MCF 10A (cell line): ENCODE data around the gene PTPRC. TPM values are rescaled to one million over a fixed set of nuclear protein-coding genes. Genes with fewer than 3 reads are reported as not detected.

Source experiments
- BruUV-seq: library from RNA; stranded (reverse); fragments of 400-500 nt; replicated peaks from 2 replicates; lab custom pipeline; 2021; lab: Mats Ljungman, UMichigan
- CTCF ChIA-PET: fragments of 300-600 bp; sonication (Branson Sonifier 250); formaldehyde crosslinking; extraction: SDS; loops from one replicate; lab custom pipeline; 2021; ENCODE audit warnings: antibody characterized with exemption, inconsistent platforms; lab: Yijun Ruan, JAX
- POLR2A ChIA-PET: fragments of 300-600, 350-650 bp; sonication (Branson Sonifier 250); formaldehyde crosslinking; extraction: SDS; loops from one replicate; lab custom pipeline; 2020; ENCODE audit warnings: antibody characterized with exemption, inconsistent platforms; lab: Yijun Ruan, JAX
- DNase-seq: peaks from one replicate; pipeline ENCODE4 v3.0.0-alpha.2; 2018; ENCODE audit not compliant: unreplicated experiment
- H3K27ac Mint-ChIP-seq: one replicate; pipeline ENCODE4 v1.8.0; 2022; ENCODE audit warnings: mild to moderate bottlenecking, low read depth, mixed read lengths; ENCODE audit not compliant: unreplicated experiment
- H3K27me3 Mint-ChIP-seq: one replicate; pipeline ENCODE4 v1.8.0; 2022; ENCODE audit warnings: mixed read lengths; ENCODE audit not compliant: insufficient read depth, unreplicated experiment
- H3K36me3 Mint-ChIP-seq: one replicate; pipeline ENCODE4 v1.8.0; 2022; ENCODE audit warnings: mild to moderate bottlenecking, moderate library complexity, mixed read lengths; ENCODE audit not compliant: insufficient read depth, unreplicated experiment
- H3K4me1 Mint-ChIP-seq: one replicate; pipeline ENCODE4 v1.8.0; 2022; ENCODE audit warnings: mixed read lengths; ENCODE audit not compliant: insufficient read depth, unreplicated experiment
- H3K4me3 Mint-ChIP-seq: one replicate; pipeline ENCODE4 v1.8.0; 2022; ENCODE audit warnings: mild to moderate bottlenecking, moderate library complexity, mixed read lengths; ENCODE audit not compliant: unreplicated experiment
- H3K9me3 Mint-ChIP-seq: one replicate; pipeline ENCODE4 v1.8.0; 2022; ENCODE audit warnings: mixed read lengths; ENCODE audit not compliant: unreplicated experiment
- CTCF ChIP-seq: fragments of 200-600 bp; IDR thresholded peaks from one replicate; pipeline ENCODE4 v1.8.0; 2022; ENCODE audit warnings: antibody characterized with exemption, mild to moderate bottlenecking; ENCODE audit not compliant: unreplicated experiment
- intact Hi-C: fragments of 100-400 bp; cut with micrococcal nuclease; formaldehyde crosslinking; loops from 2 replicates; pipeline ENCODE4 v1.14.1; 2022
- total RNA-seq: library from RNA; stranded (reverse); gene quantifications from 2 replicates; pipeline ENCODE4 v1.2.3, GENCODE V29; 2022

PTPRC gene
- total RNA-seq, 1 experiment from 2014 or later = not detected

- Mint-ChIP-seq H3K9me3 (peaks cover 7% of the 10 kb centered on the region), H3K27me3 (no peaks in the 10 kb centered on the region), H3K36me3 (no peaks in the 10 kb centered on the region), H3K4me1 (peaks cover 10% of the 10 kb centered on the region), H3K4me3 (no peak overlapping the region), H3K27ac (no peak overlapping the region)
- DNase-seq = no peak
- POLR2A ChIA-PET = interaction anchor here (0.6 to 1.4 kb wide), 3 partner anchors 9 to 136 kb away, joined by 3 to 5 read pairs (median 4); no protein-coding TSS in a partner anchor
- intact Hi-C loops = no loop called here
- TF ChIP-seq CTCF = no peak
- no TSS peak for BruUV-seq
- CTCF ChIA-PET = interaction anchor here (0.6 kb wide), 1 partner anchor 927 kb away, joined by 3 read pairs; no protein-coding TSS in a partner anchor
Observed at GRCh38 chr1:198622001-198622400, 16.8 kb upstream of the PTPRC start.

DNA sequence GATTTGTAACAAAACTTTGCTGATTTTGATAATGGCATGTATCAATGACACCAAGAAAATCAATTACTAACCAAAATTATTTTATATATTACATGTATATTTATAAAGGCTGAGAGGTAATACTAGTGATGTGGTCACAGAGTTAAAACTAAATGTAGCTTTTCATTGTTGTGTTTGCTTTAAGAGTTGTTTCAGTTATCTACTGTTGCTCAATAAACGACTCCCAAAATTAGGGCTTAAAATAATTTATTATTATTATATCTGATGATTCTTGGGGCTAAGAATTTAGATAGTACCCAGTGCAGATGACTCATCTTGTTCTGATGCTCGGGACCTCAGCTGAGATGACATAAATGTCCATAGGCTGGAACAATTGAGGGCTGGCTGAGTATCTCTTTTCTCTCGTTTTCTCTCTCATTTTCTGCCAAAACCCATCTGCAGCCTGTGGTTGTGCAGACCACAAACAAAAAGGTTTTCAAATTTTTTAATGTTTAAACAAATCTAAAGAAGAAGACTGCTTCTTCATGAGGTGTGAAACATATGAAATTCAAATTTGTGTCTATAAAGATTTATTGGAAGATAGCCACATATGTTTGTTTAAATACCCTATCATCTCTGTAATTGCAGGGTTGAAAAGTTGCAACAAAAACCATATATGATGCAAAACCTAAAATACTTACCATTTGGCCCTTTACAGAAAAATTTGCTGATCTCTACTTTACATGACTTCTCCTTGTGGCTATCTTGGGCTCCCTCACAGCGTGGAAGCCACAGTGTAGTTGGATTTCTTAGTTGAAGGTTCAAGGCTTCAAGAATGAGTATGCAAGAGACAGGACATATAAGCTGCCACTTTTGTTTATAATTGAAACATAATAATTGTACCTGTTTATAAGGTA, 14.8 kb upstream of the PTPRC start:
- H3K9me3 Mint-ChIP-seq = peaks cover 7% of the 10 kb centered on the region
- no peak overlapping the region for H3K4me3 Mint-ChIP-seq
- peak; percentile 9 for DNase-seq
- H3K27ac Mint-ChIP-seq = no peak overlapping the region
- no peak for TF ChIP-seq CTCF
- intact Hi-C loops = no loop called here
- peaks cover 10% of the 10 kb centered on the region for H3K4me1 Mint-ChIP-seq
- BruUV-seq = no TSS peak
- no peaks in the 10 kb centered on the region for H3K27me3 Mint-ChIP-seq
- POLR2A ChIA-PET = interaction anchor here (0.7 to 1.0 kb wide), 3 partner anchors 13 to 1971 kb away, joined by 3 to 4 read pairs (median 3); no protein-coding TSS in a partner anchor
- CTCF ChIA-PET = interaction anchor here (1.2 kb wide), 1 partner anchor 11 kb away, joined by 3 read pairs; no protein-coding TSS in a partner anchor
- no peaks in the 10 kb centered on the region for H3K36me3 Mint-ChIP-seq

DNA sequence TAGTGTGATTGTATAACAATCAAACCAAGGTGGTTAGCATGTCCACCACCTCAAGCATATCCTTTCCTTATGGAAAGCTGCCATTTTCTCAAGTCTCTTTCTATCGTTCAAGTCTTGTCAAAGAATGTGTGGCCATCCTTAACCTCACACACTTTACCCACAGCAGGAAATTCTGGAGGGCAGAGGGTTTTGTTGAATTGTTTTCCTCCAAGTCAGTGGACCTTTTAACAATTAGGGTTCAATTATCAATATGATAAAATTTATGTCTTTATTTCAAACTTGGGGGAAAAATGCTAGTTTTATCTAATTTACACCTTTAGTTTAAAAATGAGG, 14.2 kb upstream of the PTPRC start:
- DNase-seq = no peak
- H3K4me3 Mint-ChIP-seq = no peak overlapping the region
- H3K27ac Mint-ChIP-seq = no peak overlapping the region
- BruUV-seq = no TSS peak
- H3K36me3 Mint-ChIP-seq = no peaks in the 10 kb centered on the region
- no peaks in the 10 kb centered on the region for H3K27me3 Mint-ChIP-seq
- ChIA-PET POLR2A (interaction anchor here (0.7 kb wide), 1 partner anchor 1970 kb away, joined by 3 read pairs; no protein-coding TSS in a partner anchor), CTCF (interaction anchor here (0.6 kb wide), 2 partner anchors 12 to 127 kb away, joined by 3 read pairs; no protein-coding TSS in a partner anchor)
- H3K4me1 Mint-ChIP-seq = peaks cover 10% of the 10 kb centered on the region
- peaks cover 7% of the 10 kb centered on the region for H3K9me3 Mint-ChIP-seq
- intact Hi-C loops = no loop called here
- no peak for TF ChIP-seq CTCF

GRCh38 chr1:198627436-198628066, 11.3 kb upstream of the PTPRC start:
- BruUV-seq = no TSS peak
- peaks cover 10% of the 10 kb centered on the region for H3K4me1 Mint-ChIP-seq

More at GRCh38 chr1:198627436-198628066, 11.3 kb upstream of the PTPRC start:
- DNase-seq = no peak
- no peak overlapping the region for H3K27ac Mint-ChIP-seq
- H3K4me3 Mint-ChIP-seq = no peak overlapping the region
- ChIA-PET CTCF (no interaction called here), POLR2A (no interaction called here)
- no peaks in the 10 kb centered on the region for H3K27me3 Mint-ChIP-seq
- H3K36me3 Mint-ChIP-seq = no peaks in the 10 kb centered on the region
- peaks cover 7% of the 10 kb centered on the region for H3K9me3 Mint-ChIP-seq
- intact Hi-C loops = no loop called here
- TF ChIP-seq CTCF = no peak
